Heart left ventricle (tissue), 16 donors: ENCODE results near the gene EXD3. TPM values are rescaled to one million over a fixed set of nuclear protein-coding genes. Genes with fewer than 3 reads are reported as not detected.

Experiments
- ATAC-seq, 4 donors: fragments of 200-7000 bp; cut with Tn5 transposase; one replicate each; pipeline ENCODE4 v1.9.1; 2020 to 2022; ENCODE audit warnings: moderate library complexity in 4 of 4, mild to moderate bottlenecking in 3 of 4, moderate number of reproducible peaks in 1 of 4
- DNase-seq, 5 donors: peaks; one replicate each; pipeline ENCODE4 v3.0.0-alpha.2; 2020
- H3K27ac ChIP-seq, 12 donors: fragments of 200-600 bp; sonication (generic) in 4 of 12; one replicate each; pipeline versions ENCODE4 v1.5.0 to v1.8.0; 2016 to 2022; ENCODE audit warnings: mild to moderate bottlenecking in 2 of 12
- H3K27me3 ChIP-seq, 9 donors: fragments of 200-600 bp; sonication (generic) in 2 of 9; one replicate each; pipeline versions ENCODE4 v1.5.1 to v1.8.0; 2016 to 2022; ENCODE audit warnings: mild to moderate bottlenecking in 3 of 9
- H3K36me3 ChIP-seq, 9 donors: fragments of 200-600 bp; sonication (generic) in 2 of 9; one replicate each; pipeline versions ENCODE4 v1.5.0 to v1.8.0; 2018 to 2022; ENCODE audit warnings: mild to moderate bottlenecking in 2 of 9
- H3K4me1 ChIP-seq, 12 donors: fragments of 200-600 bp; sonication (generic) in 4 of 12; one replicate each; pipeline versions ENCODE4 v1.5.0 to v1.8.0; 2016 to 2022; ENCODE audit warnings: mild to moderate bottlenecking in 3 of 12
- H3K4me3 ChIP-seq, 12 donors: fragments of 200-600 bp; sonication (generic) in 4 of 12; one replicate each; pipeline versions ENCODE4 v1.5.0 to v1.8.0; 2017 to 2022; ENCODE audit warnings: mild to moderate bottlenecking in 9 of 12, moderate library complexity in 4 of 12
- H3K9me3 ChIP-seq, 12 donors: fragments of 200-600 bp; sonication (generic) in 4 of 12; one replicate each; pipeline versions ENCODE4 v1.5.0 to v1.8.0; 2016 to 2022; ENCODE audit warnings: mild to moderate bottlenecking in 1 of 12
- CTCF ChIP-seq, 12 donors: fragments of 200-600 bp; sonication (generic) in 4 of 12; IDR thresholded peaks; one replicate each; pipeline versions ENCODE4 v1.5.0 to v1.8.0; 2018 to 2022; ENCODE audit warnings: antibody characterized with exemption in 12 of 12, mild to moderate bottlenecking in 5 of 12
- POLR2A ChIP-seq, 2 donors: fragments of 450-650 bp; IDR thresholded peaks; one replicate each; pipeline ENCODE4 v1.6.1; 2017; ENCODE audit warnings: antibody characterized with exemption in 2 of 2, mild to moderate bottlenecking in 2 of 2, moderate library complexity in 2 of 2
- WGBS, 4 donors: extraction: QIAGEN DNeasy Blood & Tissue Kit in 2 of 4; methylation state at CpG; one replicate each; pipeline versions ENCODE4 v1.1.5 to v1.1.7; 2013 to 2018; 5-methylcytosine and 5-hydroxymethylcytosine counted together
- intact Hi-C, 10 donors: fragments of 100-400 bp; cut with DNase I; formaldehyde crosslinking; loops; one replicate each; pipeline versions ENCODE4 v1.11.1 to v1.14.2; 2022
- polyA plus RNA-seq, 2 donors: library from polyadenylated mRNA; stranded (reverse); fragments of 200-250 nt; gene quantifications; one replicate each; pipeline ENCODE4 v1.2.3, GENCODE V29; 2013
- total RNA-seq, 9 donors: library from RNA; depleted of rRNA in 2 of 9; stranded (reverse); fragments of >200 nt in 2 of 9; fragmentation: NEBNext Ultra II Directional in 3 of 9; extraction: Animal tissue kit (Norgen Biotek cat#: 25700) in 3 of 9; gene quantifications; one replicate each; pipeline versions ENCODE4 v1.1.0 to v1.2.4, GENCODE V29; 2016 to 2023
- donor health status: ischemic (EF 13 %, LVEDD 7.1; RV severe dilation, severe dysfunction).
- donor health status: healthy with polysubstance abuse.
- donor health status: DM: no; HTN: yes; CAD: no.
- donor health status: DM: no; HTN: no; CAD: no.
- donor health status: ischemic (EF 25% LVEDD 6.9; RV normal size, moderate dysfunction).
- donor health status: ischemic (EF 25% LVEDD 5.7; RV mildly dilated, moderate dysfunction).
- donor health status: healthy.
- donor health status: DM: yes; HTN: yes; CAD: no.
- donor health status: ischemic (EF 35%, LVEDD 5.7; RV mildly dilated, moderate dysfunction).
- donor health status: nonischemic (EF 11% LVEDD 7.7; RV severe dilation, severe dysfunction).
- donor health status: DM: yes; HTN: yes; CAD: no.
- donor health status: PGD.
- donor health status: ischemic (EF 29% LVEDD 5.4; RV normal size, mild dysfunction).
- donor health status: nonischemic (EF 23%, LVEDD 6.1; RV moderate dilation, normal function).

The EXD3 gene
- total and polyA plus RNA-seq, 11 donors: 4.1 to 15.2 (median 8.6) TPM

- WGBS, 4 donors: 72 to 87% (median 73%) methylated on average over 7 to 39 of the region's 39 CpGs
- ATAC-seq (no peak), DNase-seq (peak in 2 of 5 donors; percentile 6 to 26)
- TF ChIP-seq POLR2A (IDR thresholded peaks at IDR 0.05) (no peak), CTCF (IDR thresholded peaks at IDR 0.05) (no peak)
- Histone ChIP-seq H3K27me3 (no peaks in the 10 kb centered on the region), H3K4me3 (peak overlapping the region in 4 of 12 donors; percentile 4 to 26 (median 14)), H3K36me3 (peaks cover 0 to 20% (median 17%) of the 10 kb centered on the region in 9 donors), H3K4me1 (peaks cover 2 to 58% (median 25%) of the 10 kb centered on the region in 12 donors), H3K27ac (peak overlapping the region in 1 of 12 donors; percentile 24), H3K9me3 (peaks cover 0 to 8% (median 0%) of the 10 kb centered on the region in 12 donors)
- intact Hi-C loops: loop anchor here in 3 of 10 donors (5.0 to 10.0 kb wide), 2 partner anchors 126 to 243 kb away; no protein-coding TSS in a partner anchor
Measured at GRCh38 chr9:137281345-137282116, 141.4 kb downstream of the EXD3 start.

DNA sequence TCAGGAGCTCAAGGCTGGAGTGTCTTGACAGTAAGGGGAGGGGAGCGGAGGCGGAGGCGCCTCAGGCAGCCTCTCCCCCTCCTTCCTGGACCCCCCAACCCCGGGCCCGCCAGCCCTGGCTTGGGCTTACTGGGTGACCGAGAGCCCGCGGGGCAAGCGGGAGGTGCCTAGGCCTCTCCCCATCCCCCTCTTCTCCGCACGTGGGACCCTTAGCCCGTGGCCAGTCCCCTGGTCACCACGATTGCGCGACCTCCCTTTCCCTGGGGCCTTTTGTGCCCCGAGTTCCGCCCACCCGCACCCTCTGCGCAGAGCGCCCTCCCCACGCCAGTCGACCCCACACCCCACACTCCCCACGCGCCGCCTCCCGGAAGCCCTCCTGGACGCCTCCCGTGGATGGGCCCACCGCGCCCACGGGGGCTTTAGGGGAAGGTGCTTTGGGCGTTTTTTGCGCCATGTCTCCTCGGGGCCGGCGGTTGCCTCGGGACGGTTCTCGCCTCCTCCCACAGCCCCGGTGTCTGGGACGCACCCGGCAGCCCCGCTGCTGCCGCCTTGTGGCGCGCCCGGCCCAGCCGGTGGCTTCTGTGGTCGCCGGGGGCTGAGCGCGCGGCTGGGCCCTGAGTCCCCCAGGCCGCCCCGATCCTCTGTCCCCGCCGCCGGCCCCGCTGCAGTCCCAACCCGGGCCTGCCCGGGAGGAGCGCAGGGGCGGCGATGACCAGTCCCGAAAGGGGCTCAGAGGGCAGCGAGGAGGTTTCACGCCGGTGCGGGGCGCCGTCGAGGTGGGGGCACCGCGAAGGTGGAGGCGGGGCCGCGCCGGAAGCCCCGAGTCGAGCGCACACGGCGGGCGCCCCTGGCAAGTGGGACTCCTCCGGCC is 142.3 kb downstream of the EXD3 start:
- peak overlapping the region in 5 of 12 donors; percentile 4 to 26 (median 24) for H3K4me3 ChIP-seq
- H3K4me1 ChIP-seq: peaks cover 6 to 66% (median 32%) of the 10 kb centered on the region in 12 donors
- peaks cover 0 to 8% (median 0%) of the 10 kb centered on the region in 12 donors for H3K9me3 ChIP-seq
- TF ChIP-seq POLR2A (IDR thresholded peaks at IDR 0.05) (no peak), CTCF (IDR thresholded peaks at IDR 0.05) (peak in 11 of 12 donors; percentile 21 to 64 (median 41))
- 44 to 70% (median 52%) methylated on average over 70 to 85 of the region's 85 CpGs for WGBS, 4 donors
- intact Hi-C loops: loop anchor here in 3 of 10 donors (5.0 to 10.0 kb wide), 2 partner anchors 127 to 244 kb away; no protein-coding TSS in a partner anchor
- H3K27me3 ChIP-seq: no peaks in the 10 kb centered on the region
- ATAC-seq: no peak
- peak; percentile 23 to 72 (median 44) for DNase-seq
- H3K36me3 ChIP-seq: peaks cover 0 to 20% (median 17%) of the 10 kb centered on the region in 9 donors
- peak overlapping the region in 1 of 12 donors; percentile 24 for H3K27ac ChIP-seq

- H3K27ac ChIP-seq: no peak overlapping the region
Measured at GRCh38 chr9:137279741-137280473, 143.1 kb downstream of the EXD3 start.

More at GRCh38 chr9:137279741-137280473, 143.1 kb downstream of the EXD3 start:
- Histone ChIP-seq H3K36me3 (peaks cover 0 to 20% (median 17%) of the 10 kb centered on the region in 9 donors), H3K27me3 (no peaks in the 10 kb centered on the region), H3K4me3 (no peak overlapping the region), H3K9me3 (peaks cover 0 to under 1% (median 0%) of the 10 kb centered on the region in 12 donors), H3K4me1 (peaks cover 6 to 73% (median 38%) of the 10 kb centered on the region in 12 donors)
- peak in 3 of 5 donors; percentile 16 to 33 (median 29) for DNase-seq
- intact Hi-C loops: loop anchor here in 3 of 10 donors (5.0 to 10.0 kb wide), 2 partner anchors 127 to 245 kb away; no protein-coding TSS in a partner anchor
- WGBS, 4 donors: 83 to 93% (median 90%) methylated on average over 35 to 41 of the region's 41 CpGs
- ATAC-seq: no peak
- no peak for TF ChIP-seq CTCF (IDR thresholded peaks at IDR 0.05)
- TF ChIP-seq POLR2A (IDR thresholded peaks at IDR 0.05): no peak
